ENCODE data around the gene CLSTN3.

GRCh38 chr12:7096979-7097378 is 33.2 kb upstream of the CLSTN3 start:
- TF ChIP-seq ZFP36 (IDR thresholded peaks at IDR 0.05; ENCODE audit: borderline replicate concordance, partially characterized antibody) (no peak), CHD4 (IDR thresholded peaks at IDR 0.05; ENCODE audit: borderline replicate concordance) (no peak), CHD2 (IDR thresholded peaks at IDR 0.05; ENCODE audit: low read length, partially characterized antibody) (no peak), POLR2A (IDR thresholded peaks at IDR 0.05; ENCODE audit: low read length) (no peak; the same call in 1 of the 2 replicates), CTCF (IDR thresholded peaks at IDR 0.05) (no peak), EP300 (IDR thresholded peaks at IDR 0.05) (no peak), HDAC2 (IDR thresholded peaks at IDR 0.05) (no peak)
